Skeletal muscle satellite cell (primary cell): ENCODE data around the gene EXOC6B.
"Not testable (repeated sequence)": the region's sequence is repeated elsewhere in the genome, so short reads cannot be mapped to it uniquely, and the experiment has no call there.

ENCODE experiments used
- H3K27me3 ChIP-seq: 2 replicates; pipeline ENCODE4 v1.7.0; 2013; ENCODE audit warnings: low read length; ENCODE audit not compliant: control insufficient read depth, insufficient read depth
- H3K36me3 ChIP-seq: 2 replicates; pipeline ENCODE4 v1.7.0; 2013; ENCODE audit warnings: mild to moderate bottlenecking, control low read depth, low read length; ENCODE audit not compliant: insufficient read depth
- H3K4me1 ChIP-seq: 2 replicates; pipeline ENCODE4 v1.7.0; 2013; ENCODE audit warnings: low read length; ENCODE audit not compliant: control insufficient read depth, insufficient read depth
- H3K4me2 ChIP-seq: 2 replicates; pipeline ENCODE4 v1.7.0; 2013; ENCODE audit warnings: mild to moderate bottlenecking, low read length
- H3K4me3 ChIP-seq: 2 replicates; pipeline ENCODE4 v1.7.0; 2013; ENCODE audit warnings: low read length
- H3K9ac ChIP-seq: 2 replicates; pipeline ENCODE4 v1.7.0; 2013; ENCODE audit warnings: mild to moderate bottlenecking, low read depth, low read length, moderate library complexity
- H3K9me3 ChIP-seq: replicated peaks from 2 replicates; pipeline ENCODE4 v1.7.0; 2013; ENCODE audit warnings: mild to moderate bottlenecking, control low read depth, low read length

Gene EXOC6B

GRCh38 chr2:72673279-72673678 is 152.6 kb downstream of the EXOC6B start:
- Histone ChIP-seq H3K4me3 (no peak overlapping the region), H3K4me1 (peaks cover 17% of the 10 kb centered on the region), H3K4me2 (no peak overlapping the region), H3K36me3 (no peaks in the 10 kb centered on the region), H3K9ac (no peak overlapping the region), H3K9me3 (no peaks in the 10 kb centered on the region), H3K27me3 (no peaks in the 10 kb centered on the region)

- Histone ChIP-seq H3K9ac (no peak overlapping the region), H3K4me3 (no peak overlapping the region), H3K36me3 (no peaks in the 10 kb centered on the region), H3K4me1 (peaks cover 17% of the 10 kb centered on the region), H3K27me3 (no peaks in the 10 kb centered on the region), H3K9me3 (peaks cover 5% of the 10 kb centered on the region), H3K4me2 (peak overlapping the region; percentile 14)
These were observed 156.7 kb downstream of the EXOC6B start for GRCh38 chr2:72669121-72669520.

DNA sequence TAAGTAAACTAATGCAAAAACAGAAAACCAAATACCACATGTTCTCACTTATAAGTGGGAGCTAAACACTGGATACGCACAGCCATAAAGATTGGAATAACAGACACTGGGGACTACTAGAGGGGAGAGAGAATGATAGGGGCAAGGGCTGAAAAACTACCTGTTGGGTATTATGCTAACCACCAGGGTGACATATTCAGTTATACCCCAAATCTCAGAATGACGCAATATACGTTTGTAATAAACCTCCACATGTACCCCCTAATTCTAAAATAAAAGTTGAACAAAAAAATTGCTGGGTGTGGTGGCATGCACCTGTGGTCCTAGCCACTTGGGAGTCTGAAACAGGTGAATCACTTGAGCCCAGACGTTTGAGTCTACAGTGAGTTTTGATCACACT is 157.2 kb downstream of the EXOC6B start:
- Histone ChIP-seq H3K36me3 (no peaks in the 10 kb centered on the region), H3K9me3 (peaks cover 5% of the 10 kb centered on the region), H3K9ac (no peak overlapping the region), H3K4me3 (no peak overlapping the region), H3K4me1 (peaks cover 17% of the 10 kb centered on the region), H3K27me3 (no peaks in the 10 kb centered on the region), H3K4me2 (no peak overlapping the region)

GRCh38 chr2:72665448-72665847 is 160.4 kb downstream of the EXOC6B start:
- peaks cover 12% of the 10 kb centered on the region for H3K4me1 ChIP-seq
- peaks cover 5% of the 10 kb centered on the region for H3K9me3 ChIP-seq
- H3K27me3 ChIP-seq = no peaks in the 10 kb centered on the region
- H3K9ac ChIP-seq = no peak overlapping the region
- H3K36me3 ChIP-seq = no peaks in the 10 kb centered on the region
- H3K4me3 ChIP-seq = no peak overlapping the region
- no peak overlapping the region for H3K4me2 ChIP-seq

- Histone ChIP-seq H3K9ac (no peak overlapping the region), H3K27me3 (no peaks in the 10 kb centered on the region), H3K36me3 (no peaks in the 10 kb centered on the region), H3K4me2 (no peak overlapping the region), H3K4me1 (no peaks in the 10 kb centered on the region), H3K4me3 (no peak overlapping the region), H3K9me3 (no peaks in the 10 kb centered on the region)
These were observed 163.8 kb downstream of the EXOC6B start for GRCh38 chr2:72661985-72662384.

DNA sequence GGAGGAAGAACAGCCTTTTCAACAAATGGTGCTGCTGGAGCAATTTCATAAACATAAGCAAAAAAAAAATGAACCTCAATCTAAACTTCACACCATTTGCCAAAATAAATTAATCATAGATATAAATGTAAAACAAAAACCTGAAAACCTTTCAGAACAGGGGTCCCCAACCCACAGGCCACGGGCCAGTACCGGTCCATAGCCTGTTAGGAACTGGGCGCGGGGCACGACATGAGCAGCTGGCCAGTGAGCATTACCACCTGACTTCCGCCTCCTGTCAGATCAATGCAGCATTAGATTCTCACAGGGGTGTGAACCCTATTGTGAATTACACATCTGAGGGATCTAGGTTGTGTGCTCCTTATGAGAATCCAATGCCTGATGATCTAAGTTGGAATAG is 176.0 kb downstream of the EXOC6B start:
- H3K4me3 ChIP-seq = no peak overlapping the region
- no peaks in the 10 kb centered on the region for H3K4me1 ChIP-seq
- H3K36me3 ChIP-seq = no peaks in the 10 kb centered on the region
- no peak overlapping the region for H3K9ac ChIP-seq
- H3K4me2 ChIP-seq = no peak overlapping the region
- H3K27me3 ChIP-seq = no peaks in the 10 kb centered on the region
- H3K9me3 ChIP-seq = no peaks in the 10 kb centered on the region

DNA sequence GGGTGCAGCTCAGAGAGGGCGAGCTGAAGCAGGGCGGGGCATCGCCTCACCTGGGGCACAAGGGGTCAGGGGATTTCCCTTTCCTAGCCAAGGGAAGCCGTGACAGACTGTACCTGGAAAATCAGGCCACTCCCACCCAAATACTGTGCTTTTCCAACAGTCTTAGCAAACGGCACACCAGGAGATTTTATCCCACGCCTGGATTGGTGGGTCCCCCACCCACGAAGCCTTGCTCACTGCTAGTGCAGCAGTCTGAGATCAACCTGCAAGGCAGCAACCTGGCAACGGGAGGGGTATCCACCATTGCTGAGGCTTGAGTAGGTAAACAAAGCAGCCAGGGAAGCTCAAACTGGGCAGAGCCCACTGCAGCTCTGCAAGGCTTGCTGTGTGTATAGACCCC is 184.6 kb downstream of the EXOC6B start:
- H3K36me3 ChIP-seq, H3K4me1 ChIP-seq, H3K4me3 ChIP-seq, H3K9ac ChIP-seq, H3K9me3 ChIP-seq, H3K27me3 ChIP-seq, H3K4me2 ChIP-seq: not testable (repeated sequence)

GRCh38 chr2:72638600-72639211 is 187.1 kb downstream of the EXOC6B start:
- Histone ChIP-seq H3K4me3 (no peak overlapping the region), H3K4me2 (no peak overlapping the region), H3K27me3 (no peaks in the 10 kb centered on the region), H3K4me1 (no peaks in the 10 kb centered on the region), H3K9ac (no peak overlapping the region), H3K36me3 (no peaks in the 10 kb centered on the region), H3K9me3 (no peaks in the 10 kb centered on the region)

- H3K9ac ChIP-seq = no peak overlapping the region
These were observed 189.6 kb downstream of the EXOC6B start for GRCh38 chr2:72636210-72636609.

DNA sequence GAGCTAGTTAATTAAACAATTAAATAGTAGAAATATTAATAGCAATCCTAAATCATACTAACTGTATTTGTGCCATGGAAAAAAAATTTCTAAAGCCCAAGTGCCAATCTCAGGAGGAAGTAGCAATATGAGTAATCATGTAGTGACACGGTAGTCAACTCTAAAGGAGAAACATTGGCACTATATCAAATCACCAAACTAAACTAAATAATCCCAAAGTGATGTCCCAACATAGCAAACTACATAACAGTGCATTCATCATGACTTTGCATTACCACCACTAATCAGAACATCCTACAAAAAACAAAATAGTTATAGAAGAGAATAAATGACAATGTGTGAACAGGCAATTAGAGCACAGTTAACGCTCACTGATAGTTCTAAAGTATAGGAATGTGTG is 195.1 kb downstream of the EXOC6B start:
- H3K4me2 ChIP-seq = no peak overlapping the region
- no peak overlapping the region for H3K4me3 ChIP-seq
- H3K9ac ChIP-seq = no peak overlapping the region
- no peaks in the 10 kb centered on the region for H3K36me3 ChIP-seq
- H3K4me1 ChIP-seq = peaks cover 5% of the 10 kb centered on the region
- no peaks in the 10 kb centered on the region for H3K27me3 ChIP-seq
- no peaks in the 10 kb centered on the region for H3K9me3 ChIP-seq

More at GRCh38 chr2:72636210-72636609, 189.6 kb downstream of the EXOC6B start:
- H3K9me3 ChIP-seq = no peaks in the 10 kb centered on the region
- H3K4me1 ChIP-seq = no peaks in the 10 kb centered on the region
- H3K36me3 ChIP-seq = no peaks in the 10 kb centered on the region
- H3K27me3 ChIP-seq = no peaks in the 10 kb centered on the region
- no peak overlapping the region for H3K4me3 ChIP-seq
- no peak overlapping the region for H3K4me2 ChIP-seq

GRCh38 chr2:72629062-72629461 is 196.8 kb downstream of the EXOC6B start:
- no peaks in the 10 kb centered on the region for H3K27me3 ChIP-seq
- H3K36me3 ChIP-seq = no peaks in the 10 kb centered on the region
- H3K9ac ChIP-seq = no peak overlapping the region
- H3K4me1 ChIP-seq = peaks cover 5% of the 10 kb centered on the region
- H3K4me3 ChIP-seq = no peak overlapping the region
- no peaks in the 10 kb centered on the region for H3K9me3 ChIP-seq
- H3K4me2 ChIP-seq = no peak overlapping the region

DNA sequence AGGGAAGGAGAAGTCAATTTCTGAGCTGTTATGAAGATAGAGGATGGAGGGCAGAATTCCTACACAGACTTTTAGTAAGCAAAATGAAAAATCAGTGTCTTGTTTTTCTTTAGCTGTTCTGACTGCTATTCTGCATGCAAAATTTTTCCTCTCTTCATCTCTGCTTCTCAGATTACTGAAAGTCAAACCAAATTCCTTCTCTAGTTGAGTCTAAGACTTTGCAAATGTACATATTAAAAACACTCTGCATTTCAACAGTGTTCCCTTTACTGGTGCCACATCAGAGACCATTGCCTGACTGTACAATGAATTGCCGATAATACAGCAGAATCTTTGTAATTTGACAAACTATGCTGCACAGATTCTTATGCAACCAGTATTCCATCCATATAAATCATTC is 198.8 kb downstream of the EXOC6B start:
- Histone ChIP-seq H3K9ac (no peak overlapping the region), H3K4me3 (no peak overlapping the region), H3K36me3 (no peaks in the 10 kb centered on the region), H3K4me1 (peaks cover 5% of the 10 kb centered on the region), H3K4me2 (no peak overlapping the region), H3K9me3 (no peaks in the 10 kb centered on the region), H3K27me3 (no peaks in the 10 kb centered on the region)
